Mammary epithelial cell (primary cell): Measurements from ENCODE around the gene PUSL1.

Experiments used
- EZH2 ChIP-seq: IDR thresholded peaks from 2 replicates; pipeline ENCODE4 v1.6.1; 2012; ENCODE audit warnings: low read length, inconsistent platforms, borderline replicate concordance
- TF ChIP-seq, protein P1 (sequence below), 2 donors: IDR thresholded peaks in 1 of 2; conservative IDR thresholded peaks in 1 of 2; 2 replicates each; pipeline ENCODE4 v1.5.1; 2011 to 2012; ENCODE audit warnings: inconsistent platforms in 2 of 2, low read length in 2 of 2, mild to moderate bottlenecking in 2 of 2, control low read depth in 1 of 2, low read depth in 1 of 2; ENCODE audit not compliant: insufficient read depth in 1 of 2; ENCODE audit errors: extremely low read depth in 1 of 2

DNA sequence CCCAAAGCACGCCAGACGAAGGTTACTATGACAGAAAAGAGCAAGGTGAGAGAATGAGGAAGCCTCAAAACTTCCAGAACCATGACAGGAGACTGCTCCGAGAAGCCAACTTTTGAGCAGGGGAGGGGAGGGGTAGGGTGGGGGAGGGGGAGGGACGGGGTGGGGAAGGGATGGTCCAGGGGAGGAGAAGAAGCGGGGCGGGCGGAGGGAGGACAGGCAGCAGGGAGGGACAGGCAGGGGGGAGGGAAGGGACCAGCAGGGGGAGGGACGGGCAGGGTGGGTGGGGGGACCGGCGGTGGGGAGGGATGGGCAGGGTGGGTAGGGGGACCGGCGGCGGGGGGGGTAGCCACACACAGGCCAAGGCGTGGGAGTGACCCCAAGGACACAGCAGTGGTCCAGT is 14.0 kb downstream of the PUSL1 start:
- TF ChIP-seq, protein P1, sequence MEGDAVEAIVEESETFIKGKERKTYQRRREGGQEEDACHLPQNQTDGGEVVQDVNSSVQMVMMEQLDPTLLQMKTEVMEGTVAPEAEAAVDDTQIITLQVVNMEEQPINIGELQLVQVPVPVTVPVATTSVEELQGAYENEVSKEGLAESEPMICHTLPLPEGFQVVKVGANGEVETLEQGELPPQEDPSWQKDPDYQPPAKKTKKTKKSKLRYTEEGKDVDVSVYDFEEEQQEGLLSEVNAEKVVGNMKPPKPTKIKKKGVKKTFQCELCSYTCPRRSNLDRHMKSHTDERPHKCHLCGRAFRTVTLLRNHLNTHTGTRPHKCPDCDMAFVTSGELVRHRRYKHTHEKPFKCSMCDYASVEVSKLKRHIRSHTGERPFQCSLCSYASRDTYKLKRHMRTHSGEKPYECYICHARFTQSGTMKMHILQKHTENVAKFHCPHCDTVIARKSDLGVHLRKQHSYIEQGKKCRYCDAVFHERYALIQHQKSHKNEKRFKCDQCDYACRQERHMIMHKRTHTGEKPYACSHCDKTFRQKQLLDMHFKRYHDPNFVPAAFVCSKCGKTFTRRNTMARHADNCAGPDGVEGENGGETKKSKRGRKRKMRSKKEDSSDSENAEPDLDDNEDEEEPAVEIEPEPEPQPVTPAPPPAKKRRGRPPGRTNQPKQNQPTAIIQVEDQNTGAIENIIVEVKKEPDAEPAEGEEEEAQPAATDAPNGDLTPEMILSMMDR (conservative IDR thresholded peaks at IDR 0.05 in 1 of 2, IDR thresholded peaks at IDR 0.05 in 1 of 2; ENCODE audit: extremely low read depth in 1 of 2, insufficient read depth in 1 of 2, low read depth in 1 of 2, low read length in 2 of 2): no peak
- TF ChIP-seq EZH2: no peak
